Mesothelial cell of epicardium (in vitro differentiated cells): ENCODE results near the gene PPP1R14C. TPM values are rescaled to one million over a fixed set of nuclear protein-coding genes. Genes with fewer than 3 reads are reported as not detected.

Experiments used
- DNase-seq, 2 experiments: peaks; one replicate each; pipeline ENCODE4 v3.0.0; 2021; ENCODE audit warnings: low spot score in 2 of 2; ENCODE audit not compliant: unreplicated experiment in 2 of 2
- H3K27ac Mint-ChIP-seq: 2 replicates; pipeline ENCODE4 v1.8.0; 2021; ENCODE audit warnings: mixed read lengths
- H3K27me3 Mint-ChIP-seq: 2 replicates; pipeline ENCODE4 v1.8.0; 2021; ENCODE audit warnings: low read depth, mixed read lengths
- H3K36me3 Mint-ChIP-seq: 2 replicates; pipeline ENCODE4 v1.8.0; 2021; ENCODE audit warnings: mixed read lengths
- H3K4me1 Mint-ChIP-seq: 2 replicates; pipeline ENCODE4 v1.8.0; 2021; ENCODE audit warnings: mixed read lengths
- H3K4me3 Mint-ChIP-seq: 2 replicates; pipeline ENCODE4 v1.8.0; 2021; ENCODE audit warnings: mild to moderate bottlenecking, moderate library complexity, mixed read lengths
- H3K9me3 Mint-ChIP-seq: 2 replicates; pipeline ENCODE4 v1.8.0; 2021; ENCODE audit warnings: mixed read lengths
- CTCF ChIP-seq: fragments of 200-600 bp; sonication (generic); IDR thresholded peaks from one replicate; pipeline ENCODE4 v1.5.0; 2021; ENCODE audit warnings: antibody characterized with exemption; ENCODE audit not compliant: unreplicated experiment
- total RNA-seq: library from RNA; stranded (reverse); gene quantifications from 3 replicates; pipeline ENCODE4 v1.2.1, GENCODE V29; 2021

PPP1R14C gene
- total RNA-seq, 1 donor from 2014 or later: 0.27 TPM

DNA sequence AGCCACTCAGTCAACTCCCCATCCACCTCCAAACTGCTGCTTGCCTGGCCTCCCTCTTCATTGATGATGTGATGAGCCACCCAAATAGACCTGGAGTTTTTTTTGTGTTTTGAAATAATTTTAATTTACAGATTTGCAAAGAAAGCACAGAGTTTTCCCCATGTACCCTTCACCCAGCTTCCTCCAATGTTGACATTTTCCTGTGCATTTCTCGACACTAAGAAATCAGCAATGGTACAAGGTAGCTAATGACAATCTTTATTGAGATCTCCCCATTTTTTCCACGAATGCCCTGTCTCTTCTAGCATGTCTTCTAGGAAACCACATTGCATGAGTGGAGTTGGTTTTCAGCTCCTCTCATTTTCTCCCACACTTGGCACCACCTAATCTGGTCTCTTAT, 30.1 kb downstream of the PPP1R14C start:
- Mint-ChIP-seq H3K4me1 (peaks cover 17% of the 10 kb centered on the region), H3K27me3 (no peaks in the 10 kb centered on the region), H3K27ac (no peak overlapping the region), H3K9me3 (no peaks in the 10 kb centered on the region), H3K36me3 (no peaks in the 10 kb centered on the region), H3K4me3 (no peak overlapping the region)
- DNase-seq: no peak
- no peak for TF ChIP-seq CTCF

GRCh38 chr6:150175586-150176151, 32.8 kb downstream of the PPP1R14C start:
- no peaks in the 10 kb centered on the region for H3K36me3 Mint-ChIP-seq
- H3K27me3 Mint-ChIP-seq: no peaks in the 10 kb centered on the region
- no peak for TF ChIP-seq CTCF
- H3K4me3 Mint-ChIP-seq: no peak overlapping the region
- H3K27ac Mint-ChIP-seq: no peak overlapping the region
- DNase-seq: no peak
- peaks cover 25% of the 10 kb centered on the region for H3K4me1 Mint-ChIP-seq
- no peaks in the 10 kb centered on the region for H3K9me3 Mint-ChIP-seq

DNA sequence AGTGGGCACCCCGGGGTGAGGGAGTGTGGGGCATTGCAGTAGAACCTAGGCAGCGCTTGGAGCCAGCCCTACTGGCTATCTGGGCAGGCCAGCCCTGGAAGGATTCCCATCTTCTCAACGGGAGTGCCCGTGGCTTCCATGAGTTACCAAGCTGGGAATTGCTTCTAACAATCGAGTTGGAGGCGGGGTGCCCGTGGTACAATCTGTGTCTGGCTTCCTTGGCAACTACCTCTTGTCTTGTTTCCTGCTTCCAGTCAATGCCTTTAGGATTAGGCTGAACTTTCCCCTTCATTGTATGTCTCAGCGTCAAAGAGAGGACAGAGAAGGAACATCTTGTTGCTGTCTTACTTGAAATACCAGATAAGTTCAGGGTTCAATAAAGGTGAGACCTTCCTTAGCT, 33.3 kb downstream of the PPP1R14C start:
- Mint-ChIP-seq H3K27me3 (no peaks in the 10 kb centered on the region), H3K9me3 (no peaks in the 10 kb centered on the region), H3K4me1 (peaks cover 25% of the 10 kb centered on the region), H3K27ac (no peak overlapping the region), H3K4me3 (no peak overlapping the region), H3K36me3 (no peaks in the 10 kb centered on the region)
- no peak for TF ChIP-seq CTCF
- no peak for DNase-seq

DNA sequence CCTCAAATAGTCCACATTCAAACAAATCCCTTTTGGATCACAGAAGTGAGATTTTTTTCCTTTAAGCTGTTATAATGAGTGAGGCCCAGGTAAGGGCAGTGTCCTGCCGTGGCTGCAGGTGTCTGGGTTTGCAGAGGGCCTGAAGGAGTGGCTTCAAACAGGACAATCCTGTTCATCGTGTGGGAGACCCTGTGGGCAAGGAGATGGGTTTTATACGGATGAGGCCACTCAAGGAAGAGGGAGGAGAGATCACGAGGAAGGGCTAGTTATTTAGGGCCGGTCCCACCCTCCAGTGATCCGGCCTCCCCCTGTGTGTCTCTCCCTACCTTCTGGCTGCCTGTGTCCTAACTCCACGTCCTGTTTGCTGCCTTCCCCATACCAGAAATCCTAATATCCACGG, 33.8 kb downstream of the PPP1R14C start:
- H3K27ac Mint-ChIP-seq: peak overlapping the region; percentile 78
- no peak for TF ChIP-seq CTCF
- no peak overlapping the region for H3K4me3 Mint-ChIP-seq
- peaks cover 25% of the 10 kb centered on the region for H3K4me1 Mint-ChIP-seq
- H3K9me3 Mint-ChIP-seq: no peaks in the 10 kb centered on the region
- DNase-seq: no peak
- no peaks in the 10 kb centered on the region for H3K36me3 Mint-ChIP-seq
- H3K27me3 Mint-ChIP-seq: no peaks in the 10 kb centered on the region

DNA sequence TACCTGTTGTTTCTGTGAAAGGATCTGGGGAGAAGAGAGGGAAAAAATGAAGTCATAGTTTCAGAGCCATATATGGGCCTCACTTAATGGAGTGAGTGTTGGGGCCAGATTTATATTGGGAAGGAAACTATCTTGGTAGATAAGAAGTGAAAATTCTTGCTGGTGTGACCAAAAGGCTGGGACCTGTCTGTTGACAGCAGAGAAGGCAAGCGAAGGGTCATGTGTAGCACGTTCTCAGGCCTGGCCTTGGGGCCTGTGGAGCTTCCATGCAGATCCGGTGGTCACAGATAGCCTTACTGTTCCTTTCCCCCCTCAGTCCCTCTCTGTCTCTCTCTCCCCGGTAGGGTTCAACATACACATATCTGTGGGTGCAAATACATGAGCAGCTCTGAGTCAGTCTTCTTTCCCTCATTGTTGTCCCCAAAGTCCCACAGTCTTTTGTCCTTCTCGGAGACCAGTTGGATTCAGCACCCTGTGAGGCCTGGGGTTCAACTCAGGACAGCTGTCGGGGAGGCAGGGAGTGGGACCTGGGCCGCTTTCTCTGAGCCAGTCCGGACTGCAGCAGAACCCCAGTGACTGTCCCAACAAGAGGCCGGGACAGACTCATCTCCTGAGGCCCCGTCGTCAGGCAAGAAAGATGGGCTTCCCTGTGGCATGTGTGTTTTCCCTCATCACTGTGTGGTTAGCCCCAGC, 34.6 kb downstream of the PPP1R14C start:
- Mint-ChIP-seq H3K36me3 (no peaks in the 10 kb centered on the region), H3K9me3 (no peaks in the 10 kb centered on the region), H3K27me3 (no peaks in the 10 kb centered on the region), H3K27ac (peak overlapping the region; percentile 78), H3K4me1 (peaks cover 25% of the 10 kb centered on the region), H3K4me3 (no peak overlapping the region)
- DNase-seq: no peak
- TF ChIP-seq CTCF: no peak
